Right renal cortex interstitium (tissue), 3 donors: ENCODE data around the gene WDR45B. TPM values are rescaled to one million over a fixed set of nuclear protein-coding genes. Genes with fewer than 3 reads are reported as not detected.

Experiments
- DNase-seq, 3 donors: peaks; one replicate each; pipeline ENCODE4 v3.0.0-alpha.2; 2013; ENCODE audit warnings: low read depth in 3 of 3, low spot score in 2 of 3
- polyA plus RNA-seq, 3 donors: library from polyadenylated mRNA; unstranded; fragments of 120-200 nt; gene quantifications; one replicate each; pipeline ENCODE4 v1.2.1, GENCODE V29; 2013; ENCODE audit not compliant: insufficient read length in 3 of 3

Gene WDR45B
- polyA plus RNA-seq, 3 donors = 88.7 to 98.3 (median 98.2) TPM

- DNase-seq = no peak
These were observed 45.1 kb downstream of the WDR45B start for GRCh38 chr17:82602986-82603710.

- no peak for DNase-seq
These were observed 45.8 kb downstream of the WDR45B start for GRCh38 chr17:82602487-82602886.

DNA sequence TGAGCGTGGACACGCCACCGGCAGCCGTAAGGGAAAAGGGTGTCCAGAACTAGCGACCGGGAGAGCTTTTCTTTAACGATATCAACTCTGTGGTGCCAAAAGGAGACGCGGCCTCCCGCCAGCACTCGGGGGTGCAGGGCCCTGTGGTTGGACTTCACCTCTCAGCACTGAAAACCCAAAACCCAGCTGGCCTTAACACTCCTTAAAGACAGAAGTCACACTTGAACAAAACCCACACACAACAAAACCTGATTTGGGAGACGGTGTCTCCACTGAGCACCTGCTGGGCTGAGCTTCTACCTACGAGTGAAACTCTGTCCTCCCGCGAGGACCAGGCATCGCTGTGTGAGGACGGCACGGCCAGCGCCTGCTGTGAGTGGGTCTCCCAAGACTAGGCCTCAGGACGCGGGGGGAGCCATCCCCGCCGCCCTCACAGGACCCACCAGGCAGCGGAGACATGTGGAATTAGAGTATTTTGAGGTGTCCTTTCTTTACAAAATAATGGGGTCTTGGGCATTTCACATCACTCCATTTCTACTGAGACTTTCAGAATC is 46.7 kb downstream of the WDR45B start:
- no peak for DNase-seq

DNA sequence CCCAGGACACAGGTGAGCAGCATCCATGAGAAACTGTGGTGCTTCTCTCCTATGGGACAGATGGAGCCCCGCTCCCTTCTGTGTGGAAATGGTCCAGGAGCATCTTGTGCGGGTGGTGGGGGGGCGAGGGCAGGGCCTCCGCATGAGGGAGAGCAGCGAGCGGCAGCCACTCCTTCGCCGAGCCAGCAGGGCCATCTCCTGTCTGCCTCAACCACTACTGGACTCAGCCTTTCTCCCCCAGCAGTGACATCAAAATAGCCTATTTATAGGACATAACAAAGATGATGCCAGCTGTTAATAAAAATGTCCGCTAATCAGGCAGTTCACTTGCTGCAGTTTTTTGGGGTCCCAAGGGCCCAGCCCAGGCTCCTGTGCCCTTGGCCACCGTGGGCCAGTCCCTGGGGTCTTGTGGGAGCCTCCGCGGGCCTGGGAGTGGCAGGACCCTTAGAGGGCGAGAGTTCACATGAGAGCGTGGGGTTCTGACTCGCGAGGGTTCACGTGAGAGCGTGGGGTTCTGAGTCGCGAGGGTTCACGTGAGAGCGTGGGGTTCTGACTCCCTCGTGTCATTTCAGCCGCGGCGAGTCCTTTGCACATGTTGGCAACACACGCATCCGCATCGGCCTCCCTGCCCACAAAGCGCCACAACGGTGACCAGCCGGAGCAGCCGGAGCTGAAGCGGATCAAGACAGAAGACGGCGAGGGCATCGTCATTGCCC is 47.4 kb downstream of the WDR45B start:
- no peak for DNase-seq

GRCh38 chr17:82599674-82600661 is 48.3 kb downstream of the WDR45B start:
- no peak for DNase-seq

DNA sequence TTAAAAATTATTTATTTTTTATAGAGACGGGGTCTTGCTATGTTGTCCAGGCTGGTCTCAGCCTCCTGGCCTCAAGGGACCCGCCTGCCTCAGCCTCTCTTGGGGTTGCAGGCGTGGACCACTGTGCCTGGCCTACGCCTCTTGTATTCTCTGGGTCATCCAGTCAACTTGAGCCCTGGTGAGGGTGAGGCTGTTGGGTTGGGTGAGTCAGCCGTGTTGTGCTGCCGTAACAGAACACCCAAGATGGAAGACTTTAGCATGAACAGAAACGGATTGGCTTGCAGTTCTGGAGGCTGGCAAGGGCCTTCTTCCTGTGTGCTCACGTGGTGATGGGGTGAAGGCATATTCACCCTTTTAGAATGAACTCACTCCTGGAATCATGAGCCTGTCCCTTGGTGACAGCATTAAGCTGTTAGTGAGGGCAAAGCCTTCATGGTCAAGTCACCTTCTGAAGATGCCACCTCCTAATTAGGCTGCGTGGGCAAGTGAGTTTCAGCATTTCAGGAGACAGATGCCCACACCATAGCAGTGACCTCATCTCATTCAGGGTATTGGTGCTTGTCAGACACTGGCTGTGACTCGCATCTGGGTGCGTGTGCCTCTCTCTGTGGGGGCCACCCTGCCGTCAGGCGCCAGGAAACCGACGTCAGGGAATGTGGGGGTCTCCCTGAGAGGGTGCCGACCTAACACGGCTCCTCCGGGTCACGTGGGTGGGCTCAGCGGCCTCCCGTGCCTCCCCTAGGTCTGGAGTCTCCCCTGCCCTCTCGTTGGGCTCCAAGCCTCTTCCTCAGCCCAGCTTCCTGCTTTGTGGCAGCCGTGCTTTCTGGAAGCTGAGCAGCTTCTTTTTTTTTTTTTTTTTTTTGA is 49.8 kb downstream of the WDR45B start:
- DNase-seq = no peak

- DNase-seq = no peak
These were observed 51.2 kb downstream of the WDR45B start for GRCh38 chr17:82596837-82597672.

DNA sequence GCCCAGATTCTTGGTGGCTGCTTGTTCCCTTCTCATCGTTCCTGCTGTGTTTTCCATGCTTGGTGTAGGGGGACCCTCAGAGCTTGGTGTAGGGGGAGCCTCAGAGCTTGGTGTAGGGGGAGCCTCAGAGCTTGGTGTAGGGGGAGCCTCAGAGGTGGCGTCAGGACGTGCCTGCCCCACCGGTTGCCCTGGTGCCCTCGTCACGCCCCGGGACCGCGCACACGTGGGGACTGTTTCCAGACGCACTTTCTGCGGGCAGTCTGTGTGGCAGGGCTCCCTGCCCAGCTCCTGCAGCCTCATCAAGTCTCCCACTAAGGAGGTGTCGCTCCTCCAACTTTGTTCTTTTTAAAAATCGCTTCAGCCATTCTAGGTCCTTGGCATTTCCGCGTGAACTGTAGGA is 51.9 kb downstream of the WDR45B start:
- no peak for DNase-seq

GRCh38 chr17:82595893-82596292 is 52.4 kb downstream of the WDR45B start:
- DNase-seq = no peak

- DNase-seq = no peak
These were observed 53.7 kb downstream of the WDR45B start for GRCh38 chr17:82594571-82594970.

DNA sequence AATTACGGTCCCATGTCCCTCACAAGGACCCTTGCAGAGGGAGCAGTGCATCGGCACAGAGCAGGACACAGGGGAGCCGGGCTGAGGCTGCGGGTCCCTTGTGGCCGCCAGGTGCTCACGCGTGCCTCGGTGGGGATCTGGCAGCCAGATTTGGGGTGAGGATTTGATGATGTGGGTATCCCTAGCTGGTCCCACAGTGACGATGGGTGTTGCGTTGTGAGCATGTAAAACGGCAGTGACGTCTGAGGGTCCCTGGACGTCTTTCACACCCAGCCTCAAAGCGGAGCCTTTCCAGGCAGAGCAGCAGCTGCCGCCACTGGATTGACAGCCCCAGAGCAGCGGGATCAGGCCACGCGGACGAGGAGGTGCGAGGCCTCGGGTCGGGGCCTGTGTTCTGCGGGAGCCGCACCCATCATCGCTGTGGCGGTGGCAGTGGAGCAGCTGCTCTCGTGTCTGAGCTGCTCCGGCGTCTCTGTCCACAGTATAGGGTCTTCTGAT is 54.6 kb downstream of the WDR45B start:
- DNase-seq = no peak

DNA sequence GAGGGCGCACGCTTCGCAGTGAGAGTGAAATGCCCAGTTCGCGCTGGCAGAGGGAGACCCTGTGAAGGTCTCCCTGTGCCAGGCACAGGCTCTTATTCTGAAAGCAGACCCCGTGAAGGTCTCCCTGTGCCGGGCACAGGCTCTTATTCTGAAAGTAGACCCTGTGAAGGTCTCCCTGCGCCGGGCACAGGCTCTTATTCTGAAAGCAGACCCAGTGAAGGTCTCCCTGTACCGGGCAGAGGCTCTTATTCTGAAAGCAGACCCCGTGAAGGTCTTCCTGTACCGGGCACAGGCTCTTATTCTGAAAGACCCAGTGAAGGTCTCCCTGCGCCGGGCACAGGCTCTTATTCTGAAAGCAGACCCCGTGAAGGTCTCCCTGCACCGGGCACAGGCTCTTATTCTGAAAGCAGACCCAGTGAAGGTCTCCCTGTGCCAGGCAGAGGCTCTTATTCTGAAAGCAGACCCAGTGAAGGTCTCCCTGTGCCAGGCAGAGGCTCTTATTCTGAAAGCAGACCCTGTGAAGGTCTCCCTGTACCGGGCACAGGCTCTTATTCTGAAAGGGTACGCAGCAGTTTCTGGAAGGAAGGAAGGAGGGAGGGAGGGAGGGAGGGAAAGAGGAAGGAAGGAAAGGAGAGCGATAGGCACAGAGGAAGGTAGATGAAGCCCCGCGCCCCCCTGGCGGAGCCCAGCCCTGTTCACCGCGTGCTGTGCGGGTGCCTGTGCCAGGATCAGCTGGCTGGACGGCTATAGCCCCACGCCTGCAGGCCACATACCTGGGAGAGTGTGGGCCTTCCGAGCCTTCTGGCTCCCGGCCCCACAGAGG is 55.3 kb downstream of the WDR45B start:
- DNase-seq = peak in 2 of 3 donors; percentile 43 to 78

- DNase-seq = no peak
These were observed 55.9 kb downstream of the WDR45B start for GRCh38 chr17:82592289-82592766.

DNA sequence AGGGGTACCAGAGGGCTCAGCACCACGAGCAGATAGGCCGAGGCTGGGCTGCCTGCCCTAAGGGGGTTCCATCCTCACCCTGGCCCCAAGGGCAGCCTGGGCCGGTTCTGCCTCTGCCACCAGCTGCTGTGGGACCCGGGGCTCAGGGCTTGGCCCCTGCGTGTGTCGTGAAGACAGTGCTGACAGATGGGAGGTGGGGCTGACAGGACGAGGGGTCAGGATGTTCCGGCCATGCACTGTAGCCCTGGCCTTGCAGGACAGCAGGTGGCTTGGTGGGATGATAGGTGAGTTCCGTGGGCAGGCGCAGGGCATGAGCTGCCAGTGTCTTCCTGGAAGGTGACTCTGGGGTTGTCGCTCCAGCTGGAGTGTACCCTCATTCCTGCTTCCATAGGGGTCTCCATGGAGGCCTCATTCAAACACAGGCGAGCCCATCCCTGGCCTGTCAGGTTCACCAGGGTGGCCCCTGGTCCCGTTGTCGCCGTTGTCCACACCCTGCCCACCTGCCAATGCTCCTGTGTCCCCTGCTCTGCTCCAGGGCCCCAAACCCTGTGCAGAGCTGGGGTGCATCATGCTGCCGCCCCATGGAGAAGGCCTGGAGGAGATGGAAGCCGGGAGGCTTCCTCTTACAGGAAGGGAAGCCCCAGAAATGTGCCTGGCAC is 57.2 kb downstream of the WDR45B start:
- DNase-seq = no peak

- no peak for DNase-seq
These were observed 58.0 kb downstream of the WDR45B start for GRCh38 chr17:82590216-82590615.

GRCh38 chr17:82589851-82590180 is 58.4 kb downstream of the WDR45B start:
- no peak for DNase-seq
